Measurements from ENCODE around the gene ZNF362.

The ZNF362 gene

DNA sequence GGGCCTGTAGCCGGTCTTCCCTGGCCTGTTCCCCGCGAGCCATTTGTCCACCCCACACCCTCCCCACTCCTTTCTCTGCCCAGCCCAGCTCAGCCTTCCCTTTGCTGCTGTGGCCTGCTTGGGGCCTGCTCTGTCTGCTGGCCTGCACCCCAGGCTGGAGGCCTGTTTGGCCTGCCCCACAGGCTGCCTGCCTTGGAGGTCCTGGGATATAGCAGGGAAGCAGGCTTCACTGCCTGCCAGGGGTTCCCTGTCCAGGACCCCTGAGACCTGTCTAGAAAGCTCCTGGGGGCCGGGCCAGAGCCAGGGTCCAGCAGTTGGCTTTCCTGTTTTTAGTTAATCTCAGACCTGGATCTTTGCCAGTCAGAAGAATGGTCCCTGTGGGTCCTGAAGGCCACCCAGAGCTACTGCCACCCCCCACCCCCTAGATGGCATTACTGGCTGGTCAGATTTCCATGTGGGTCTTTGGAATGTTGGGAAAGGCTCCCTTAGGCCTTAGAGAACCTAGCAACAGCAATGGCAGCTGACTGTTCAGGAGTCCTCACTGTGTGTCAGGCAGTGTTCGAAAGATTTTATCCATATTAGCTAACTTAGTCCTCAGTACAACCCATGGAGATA lies 7.7 kb downstream of the ZNF362 start:
- intact Hi-C loops (cut with DNase I) = no loop called here
- no peak for DNase-seq

DNA sequence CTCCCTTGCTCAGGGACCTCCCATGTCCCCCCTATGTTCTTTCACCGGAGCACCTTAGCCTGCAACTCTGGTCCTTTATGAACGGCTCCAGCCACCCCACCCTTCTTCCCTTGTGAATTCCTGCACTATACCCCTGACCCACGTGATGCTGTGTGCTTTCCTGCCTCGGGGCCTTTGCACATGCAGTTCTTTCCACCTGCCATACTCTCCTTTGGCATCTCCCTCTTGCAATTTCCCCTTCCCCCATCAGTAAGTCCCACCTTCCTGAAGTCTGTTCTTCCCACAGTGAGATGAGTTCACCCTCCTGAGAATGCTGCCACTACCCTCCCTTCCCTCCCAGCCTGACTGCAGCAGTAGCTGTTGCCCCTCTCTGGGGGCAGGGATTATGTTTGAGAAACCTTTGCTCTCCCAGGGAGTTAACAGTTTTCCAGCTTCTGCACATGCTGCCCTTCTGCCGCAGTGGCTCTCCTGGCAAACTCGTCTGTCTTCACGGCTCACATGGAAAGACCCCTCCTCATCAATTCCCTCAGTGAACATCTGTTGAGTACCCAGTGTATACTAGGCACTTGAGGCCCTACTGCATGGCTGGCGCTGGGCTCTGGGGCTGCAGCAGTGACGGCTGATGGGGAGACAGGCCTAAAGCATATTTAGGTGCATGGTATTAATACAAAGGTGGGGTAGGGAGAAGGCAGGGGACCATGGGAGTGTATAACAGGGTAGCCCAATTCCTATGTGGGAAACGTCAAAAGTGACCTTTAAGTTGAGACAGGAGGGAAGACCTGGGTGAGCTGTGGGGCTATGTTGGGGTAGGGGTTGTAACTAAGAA lies 9.7 kb downstream of the ZNF362 start:
- intact Hi-C loops (cut with DNase I) = no loop called here
- no peak for DNase-seq

DNA sequence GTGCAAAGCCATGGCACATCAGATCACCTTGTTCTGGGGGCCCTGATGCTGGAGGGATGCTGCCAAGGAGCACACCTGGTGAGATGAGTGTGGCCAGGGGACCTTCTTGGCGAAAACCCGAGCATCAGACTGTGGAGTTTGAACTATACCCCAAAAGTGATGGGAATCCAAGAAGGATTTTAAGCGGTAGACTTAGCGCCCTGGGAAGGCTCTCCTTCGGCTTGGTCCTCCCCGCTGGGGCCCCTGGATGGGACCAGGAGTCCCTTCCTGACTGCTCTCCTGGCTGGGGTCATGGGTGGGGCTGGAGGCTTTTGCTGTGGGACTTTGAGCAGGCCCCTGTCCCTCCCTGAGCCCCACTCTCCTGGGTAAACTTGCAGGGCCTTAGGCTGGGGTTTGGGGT lies 10.5 kb downstream of the ZNF362 start:
- intact Hi-C loops (cut with DNase I) = no loop called here
- DNase-seq = no peak

DNA sequence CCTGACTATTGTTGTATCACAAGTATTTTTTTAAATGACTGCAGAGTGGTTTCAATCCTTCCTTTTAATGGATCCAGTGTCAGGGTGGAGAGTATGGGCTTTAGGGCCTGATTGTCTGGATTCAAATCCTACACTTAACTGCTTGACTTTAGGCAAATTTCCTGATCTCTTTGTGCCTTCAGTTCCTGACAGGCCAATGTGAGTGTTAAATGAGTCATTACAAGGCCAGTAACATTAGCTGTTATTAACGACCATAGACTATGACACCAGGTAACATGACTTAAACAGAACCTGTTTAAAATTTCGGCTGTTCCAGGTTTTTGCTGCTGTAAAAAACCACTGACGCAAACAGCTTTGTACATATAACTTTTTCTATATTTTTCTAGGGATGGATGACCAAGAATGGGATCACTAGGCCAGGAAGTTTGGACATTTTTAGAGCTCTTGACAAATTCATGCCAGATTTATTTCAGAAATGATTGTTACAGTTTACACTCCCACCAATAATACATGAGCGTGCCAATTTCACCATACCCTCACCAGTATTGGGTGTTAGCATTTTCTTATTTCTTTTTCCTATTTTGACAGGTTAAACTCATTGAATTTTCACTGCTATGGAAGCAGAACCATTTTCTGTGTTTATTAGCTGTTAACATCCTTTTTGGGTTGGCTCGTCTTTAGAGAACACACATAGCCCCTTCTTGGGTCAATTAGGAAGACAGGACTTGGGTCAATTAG lies 11.3 kb downstream of the ZNF362 start:
- intact Hi-C loops (cut with DNase I) = no loop called here
- DNase-seq = no peak

DNA sequence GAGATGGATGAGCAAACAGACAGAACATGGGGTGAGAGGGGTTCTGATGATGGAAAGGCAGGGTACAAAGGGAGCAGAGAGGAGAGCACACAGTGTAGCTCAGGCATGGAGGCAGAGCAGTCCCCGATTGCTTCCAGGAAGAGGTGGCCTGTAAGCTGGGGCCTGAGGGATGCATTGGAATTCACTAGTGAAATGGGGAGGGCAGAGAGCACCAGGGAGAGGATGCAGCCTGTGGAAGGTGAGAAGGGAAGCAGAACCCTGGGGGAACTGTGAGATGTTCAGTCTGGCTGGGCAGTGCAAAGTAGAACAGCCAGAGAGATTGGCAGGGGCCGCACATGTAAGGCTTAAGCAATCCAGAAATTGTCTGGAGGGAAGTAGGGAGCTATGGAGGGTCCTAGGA lies 12.2 kb downstream of the ZNF362 start:
- intact Hi-C loops (cut with DNase I) = no loop called here
- DNase-seq = no peak

DNA sequence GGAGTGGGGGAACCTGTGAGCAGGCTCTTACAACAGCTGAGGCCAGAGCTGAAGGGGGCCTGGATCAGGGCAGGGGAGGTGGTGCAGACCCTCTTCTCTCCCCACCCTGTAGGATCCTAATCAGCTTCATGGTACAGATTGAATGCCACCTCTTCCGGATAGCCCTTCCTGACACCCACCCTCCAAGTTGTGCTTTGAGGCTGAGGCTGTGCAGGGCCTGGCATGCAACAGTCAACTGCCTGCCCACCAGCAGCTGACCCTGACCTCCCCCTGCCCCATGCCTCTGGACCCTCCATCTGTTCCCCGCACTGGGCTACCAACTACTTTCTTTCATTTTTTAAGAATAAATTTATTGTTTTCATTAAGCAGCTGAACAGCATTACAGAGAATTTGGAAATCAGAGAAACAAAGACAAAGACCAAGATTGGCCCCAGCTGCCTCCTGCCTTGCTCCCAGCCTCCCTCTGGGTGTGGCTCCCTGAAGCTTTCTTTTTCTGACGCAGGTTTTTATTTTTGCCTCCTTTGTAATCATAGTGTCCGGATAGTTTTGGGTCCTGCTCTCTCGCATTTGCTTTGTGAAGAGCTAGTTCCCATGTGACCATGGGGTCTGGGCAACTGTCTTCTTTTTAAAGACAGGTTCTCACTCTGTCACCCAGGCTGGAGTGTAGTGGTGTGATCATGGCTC lies 12.8 kb downstream of the ZNF362 start:
- no peak for DNase-seq

DNA sequence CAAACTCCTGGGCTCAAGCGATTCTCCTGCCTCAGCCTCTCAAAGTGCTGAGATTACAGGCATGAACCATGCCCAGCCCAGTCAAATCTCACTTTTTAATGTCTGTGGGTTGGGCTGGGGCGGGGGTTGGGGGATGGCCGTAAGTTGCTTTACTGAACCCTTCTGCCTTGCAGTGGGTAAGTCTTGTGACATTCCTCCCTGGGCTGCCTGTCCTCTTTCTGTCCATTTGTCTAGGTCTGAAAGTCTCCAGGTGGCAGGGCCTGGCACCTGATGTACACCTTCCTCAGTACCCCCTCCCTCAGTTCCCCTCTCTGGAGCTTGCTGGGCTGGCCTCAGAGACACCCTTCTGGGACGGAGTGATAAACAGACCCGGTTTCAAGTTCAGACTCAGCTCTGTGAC lies 13.3 kb downstream of the ZNF362 start:
- no peak for DNase-seq
- intact Hi-C loops (cut with DNase I) = no loop called here

More for the DNA sequence above, 12.8 kb downstream of the ZNF362 start:
- intact Hi-C loops (cut with DNase I) = no loop called here

DNA sequence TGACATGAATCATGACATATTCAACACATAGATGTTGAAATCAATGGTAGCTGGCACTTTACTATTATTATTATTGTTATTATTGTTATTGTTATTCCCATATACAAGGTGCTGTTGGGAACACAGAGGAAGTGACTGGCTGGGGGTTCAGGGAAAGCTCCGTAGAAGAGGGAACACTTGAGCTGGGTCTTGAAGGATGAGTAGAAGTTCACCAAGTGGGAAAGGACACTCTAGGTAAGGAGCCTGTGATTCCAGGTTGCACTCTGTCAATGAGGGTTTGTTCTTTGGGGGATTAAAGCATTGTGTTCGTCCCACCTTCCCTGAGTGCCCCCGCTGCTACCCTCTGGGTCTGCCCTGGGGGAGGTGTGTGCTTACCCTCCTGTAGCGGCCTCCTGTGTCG lies 14.1 kb downstream of the ZNF362 start:
- DNase-seq = no peak
- intact Hi-C loops (cut with DNase I) = no loop called here

DNA sequence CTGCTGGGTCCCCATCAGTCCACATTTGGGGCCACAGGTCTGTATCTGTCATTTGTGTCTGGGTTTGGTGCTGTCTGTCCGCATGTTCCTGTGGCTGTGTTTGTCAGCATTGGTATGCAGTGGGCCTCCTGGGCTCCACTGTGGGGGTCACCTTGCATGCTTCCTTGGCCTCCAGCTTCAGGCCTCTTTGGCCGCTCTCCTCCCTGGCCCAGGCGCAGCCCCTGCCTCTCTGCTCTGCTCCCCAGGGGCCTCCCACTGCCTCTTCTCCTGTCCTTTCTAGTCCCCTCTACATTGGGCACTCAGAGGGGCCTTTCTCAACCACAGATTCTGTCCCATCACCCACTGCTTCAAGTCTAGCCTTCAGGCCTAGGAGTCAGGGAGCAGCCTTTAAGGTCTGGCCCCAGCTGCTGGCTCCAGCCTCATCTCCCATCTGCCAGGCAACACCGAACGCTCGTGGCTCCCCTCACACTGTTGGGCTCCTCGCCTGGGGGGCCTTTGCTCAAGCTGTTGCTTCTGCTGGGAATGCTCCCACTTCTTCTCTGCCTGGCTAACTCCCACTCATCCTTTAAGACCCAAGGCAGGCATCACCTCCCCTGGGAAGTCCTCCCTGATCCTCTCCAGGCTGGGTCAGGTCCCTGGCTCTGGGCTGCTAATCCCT lies 14.6 kb downstream of the ZNF362 start:
- intact Hi-C loops (cut with DNase I) = no loop called here
- DNase-seq = no peak

DNA sequence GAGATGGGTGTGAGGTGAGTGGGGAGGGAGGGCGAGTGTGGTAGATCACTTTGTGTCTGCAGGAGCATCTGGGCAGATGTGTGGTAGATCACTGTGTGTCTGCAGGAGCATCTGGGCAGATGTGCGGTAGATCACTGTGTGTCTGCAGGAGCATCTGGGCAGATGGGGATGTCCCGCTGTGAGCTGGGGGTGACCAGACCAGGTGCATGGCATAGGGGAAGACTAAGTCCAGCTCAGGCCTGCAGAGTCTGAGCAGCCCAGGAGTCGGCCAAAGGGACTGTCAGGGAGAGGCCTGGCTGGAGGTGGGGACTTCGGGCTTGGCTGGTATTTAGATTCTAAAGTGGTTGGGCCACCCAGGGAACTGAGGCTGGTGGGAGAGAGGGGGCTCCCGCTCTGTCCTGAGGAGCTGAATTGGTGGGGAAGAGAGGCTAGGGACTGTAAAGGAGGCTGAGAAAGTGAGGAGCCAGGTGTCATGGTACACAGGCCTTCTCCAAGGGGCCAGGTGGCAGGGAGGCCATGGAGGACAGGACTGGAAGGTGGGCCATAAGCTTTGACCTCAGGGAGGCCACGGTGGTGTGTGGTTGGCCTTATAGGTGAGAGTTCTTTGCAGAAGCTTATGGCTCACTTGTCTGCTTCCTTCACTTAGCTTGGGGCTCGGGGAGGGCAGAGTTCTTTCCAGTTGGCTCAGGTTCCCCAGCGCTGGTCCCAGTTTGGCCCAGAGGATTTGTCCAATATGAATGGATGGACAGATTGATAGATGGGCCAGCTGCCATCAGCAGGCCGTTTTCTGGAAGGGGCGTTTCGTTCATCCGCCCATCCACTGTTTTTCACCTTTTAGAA lies 15.6 kb downstream of the ZNF362 start:
- intact Hi-C loops (cut with DNase I) = no loop called here
- DNase-seq = no peak

DNA sequence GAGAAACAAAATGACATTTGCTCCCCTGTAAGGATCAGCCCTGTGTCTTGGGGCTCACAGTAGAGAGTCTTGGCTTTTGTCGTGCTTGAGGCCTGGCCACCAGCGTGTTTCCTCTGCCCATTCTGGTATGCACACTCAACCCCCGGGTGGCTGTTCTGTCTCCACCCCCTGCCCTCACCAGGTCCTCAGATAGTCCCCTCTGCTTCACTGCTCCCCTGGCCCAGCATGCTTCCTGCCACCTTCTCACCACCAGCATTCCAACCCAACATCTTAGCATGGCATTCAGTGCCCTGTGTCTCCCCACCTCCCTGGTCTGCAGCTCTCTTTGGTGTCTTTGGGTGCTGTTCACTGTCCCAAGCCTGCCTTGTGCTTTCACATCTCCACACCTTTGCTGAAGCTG lies 16.2 kb downstream of the ZNF362 start:
- no peak for DNase-seq
- intact Hi-C loops (cut with DNase I) = no loop called here

DNA sequence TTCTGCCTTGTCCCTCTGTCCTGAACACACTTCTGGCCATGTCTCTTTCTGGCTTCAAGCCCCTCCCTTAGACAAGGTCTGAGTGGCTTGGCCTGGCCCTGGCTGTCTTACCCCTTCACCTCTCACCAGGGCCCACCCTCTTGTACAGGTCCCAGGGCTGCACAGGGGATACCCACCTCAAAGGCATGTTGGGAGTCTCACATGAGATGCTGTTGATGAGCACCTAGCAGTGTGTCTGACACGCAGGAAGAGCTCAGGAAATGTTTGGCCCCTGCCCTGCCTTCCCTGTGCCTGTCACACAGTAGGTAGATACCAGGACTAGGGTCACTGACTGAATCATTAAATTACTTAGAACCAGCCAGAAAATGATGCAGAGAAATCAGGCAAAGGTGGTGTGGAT lies 16.6 kb downstream of the ZNF362 start:
- no peak for DNase-seq
- intact Hi-C loops (cut with DNase I) = no loop called here

DNA sequence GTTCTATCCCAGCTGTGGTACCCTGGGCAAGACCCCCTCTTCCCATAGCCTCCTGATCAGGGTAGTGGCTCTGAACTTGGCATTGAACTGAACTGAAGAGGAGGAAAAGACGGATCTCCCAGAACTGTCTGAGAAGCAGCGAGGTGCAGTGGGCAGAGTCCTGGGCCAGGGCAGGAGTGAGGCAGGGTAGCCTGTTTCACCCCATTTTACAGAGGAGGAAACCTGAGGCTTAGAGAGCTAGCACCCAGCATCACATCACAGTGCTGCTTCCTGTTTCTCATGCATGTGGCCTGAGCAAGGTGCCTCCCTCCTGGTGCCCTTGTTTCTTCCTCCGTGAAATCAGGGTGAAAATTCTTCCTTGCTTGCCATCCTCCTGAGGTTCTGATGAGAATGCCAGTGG lies 17.1 kb downstream of the ZNF362 start:
- intact Hi-C loops (cut with DNase I) = no loop called here

DNA sequence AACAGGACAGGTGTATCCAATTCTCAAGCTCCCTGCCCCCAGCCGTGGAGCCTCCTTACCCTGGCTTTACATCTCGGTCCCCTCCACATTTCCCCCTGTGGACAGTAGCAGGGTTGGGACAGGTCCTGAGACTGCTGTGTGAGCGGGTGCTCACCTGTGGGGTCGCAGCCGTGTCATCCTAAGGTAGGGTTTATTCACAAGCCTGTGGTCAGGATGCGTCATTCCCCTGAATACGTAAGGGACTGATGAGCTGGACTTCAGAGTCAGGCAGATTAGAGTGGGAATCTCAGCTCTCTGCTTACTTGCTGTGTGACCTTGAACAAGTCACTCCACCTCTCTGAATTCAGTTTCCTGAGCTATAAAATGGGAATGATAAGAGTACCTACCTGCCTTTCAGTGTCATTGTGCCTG lies 17.7 kb downstream of the ZNF362 start:
- intact Hi-C loops (cut with DNase I) = no loop called here

More for the DNA sequence above, 17.1 kb downstream of the ZNF362 start:
- DNase-seq = no peak

DNA sequence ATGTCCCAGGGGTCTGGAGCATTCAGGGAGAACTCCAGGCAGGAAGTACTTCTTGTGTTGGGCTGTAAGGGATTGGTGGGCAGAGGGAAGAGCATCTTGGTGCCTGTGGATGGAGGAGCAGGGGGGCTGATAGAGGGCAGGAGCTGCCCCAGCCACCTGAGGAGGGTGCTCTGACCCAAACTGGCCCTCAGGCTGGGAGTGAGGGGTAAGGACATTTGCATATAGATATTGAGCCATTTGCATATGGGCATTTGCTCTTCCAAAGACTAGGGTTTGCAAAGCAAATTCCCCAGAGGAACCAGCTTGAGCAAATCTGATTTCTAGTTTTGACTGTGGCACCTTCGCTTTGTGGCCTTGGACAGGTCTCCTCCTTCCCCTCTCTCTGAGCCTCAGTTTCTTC lies 18.2 kb downstream of the ZNF362 start:
- intact Hi-C loops (cut with DNase I) = no loop called here
- no peak for DNase-seq

More for the DNA sequence above, 17.7 kb downstream of the ZNF362 start:
- no peak for DNase-seq

DNA sequence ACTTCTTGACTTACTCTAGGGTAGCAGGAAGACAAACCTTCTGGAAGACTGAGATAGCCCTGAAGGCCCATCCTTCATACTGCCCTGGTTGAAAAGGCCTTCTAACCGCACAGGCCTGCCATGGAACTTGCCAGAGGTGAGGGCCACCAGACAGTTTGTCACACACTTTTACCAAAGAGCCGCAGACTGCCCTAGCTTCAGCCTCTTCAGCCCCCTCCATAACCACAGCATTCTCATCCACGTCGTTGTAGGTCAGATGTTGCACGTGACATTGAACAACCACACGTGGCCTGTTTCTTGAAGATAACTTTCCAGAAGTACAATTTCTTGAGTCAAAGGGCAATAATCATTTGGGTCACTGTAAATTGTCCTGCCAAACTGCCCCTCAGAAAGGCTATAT lies 18.9 kb downstream of the ZNF362 start:
- no peak for DNase-seq
- intact Hi-C loops (cut with DNase I) = no loop called here

DNA sequence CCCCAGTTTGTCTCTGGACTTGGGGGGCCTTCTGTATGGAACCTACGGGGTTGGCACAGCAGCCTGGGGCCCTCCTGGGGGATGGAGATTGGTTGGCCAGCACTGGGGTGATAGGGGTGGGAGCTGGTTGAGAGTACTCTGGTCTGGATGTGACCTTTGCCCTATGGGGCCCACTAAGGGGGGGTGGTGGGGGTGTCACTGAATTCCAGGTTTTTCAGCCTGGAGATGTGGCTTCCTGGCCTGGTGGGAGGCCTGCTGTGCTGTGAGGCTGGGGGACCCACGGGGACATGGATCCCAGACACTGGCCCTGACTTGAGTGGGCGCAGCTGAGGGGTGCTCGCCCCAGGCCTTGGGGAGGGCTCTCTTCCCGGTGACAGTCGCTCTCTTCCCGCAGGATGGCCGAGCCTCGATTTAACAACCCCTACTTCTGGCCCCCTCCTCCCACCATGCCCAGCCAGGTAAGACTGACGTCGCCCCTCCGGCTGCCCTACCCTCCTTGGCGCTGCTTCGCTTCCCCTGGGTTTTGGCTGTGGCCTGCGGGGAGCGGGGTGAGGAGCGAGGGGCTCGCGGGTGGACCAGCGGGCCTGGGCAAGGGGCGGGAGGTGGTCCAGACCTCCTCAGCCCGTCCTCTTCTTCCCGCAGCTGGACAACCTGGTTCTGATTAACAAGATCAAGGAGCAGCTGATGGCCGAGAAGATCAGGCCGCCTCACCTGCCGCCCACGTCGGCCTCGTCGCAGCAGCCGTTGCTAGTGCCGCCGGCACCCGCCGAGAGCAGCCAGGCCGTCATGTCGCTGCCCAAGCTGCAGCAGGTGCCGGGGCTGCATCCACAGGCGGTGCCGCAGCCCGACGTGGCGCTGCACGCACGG lies 19.6 kb downstream of the ZNF362 start:
- DNase-seq = no peak
- intact Hi-C loops (cut with DNase I) = no loop called here
